ENCODE results near the gene CNTNAP5.

The CNTNAP5 gene

DNA sequence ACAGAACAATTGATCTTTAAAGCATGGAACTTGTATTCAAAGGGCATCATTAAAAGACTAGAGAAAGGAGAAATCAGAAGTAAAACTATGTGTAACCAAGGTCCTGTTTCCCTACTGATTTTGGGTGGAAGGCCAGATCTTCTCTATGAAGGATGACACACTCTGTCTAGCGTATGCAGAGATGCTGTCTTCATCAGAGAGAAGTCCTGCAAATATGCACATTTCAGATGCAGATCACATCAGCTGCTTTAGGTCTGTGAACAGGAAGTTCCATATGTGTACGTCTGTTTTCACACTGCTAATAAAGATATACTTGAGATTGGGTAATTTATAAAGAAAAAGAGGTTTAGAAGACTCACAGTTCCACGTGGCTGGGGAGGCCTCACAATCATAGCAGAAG is 857.3 kb downstream of the CNTNAP5 start:
- DNase-seq, result no peak
- Histone ChIP-seq H3K27ac (ENCODE audit: insufficient read depth, low read length, poor library complexity, severe bottlenecking) (no peak overlapping the region), H3K4me3 (ENCODE audit: insufficient read depth, low read depth, low read length, poor library complexity, severe bottlenecking) (no peak overlapping the region), H3K27me3 (replicated peaks; ENCODE audit: control insufficient read depth, insufficient read depth, low read length, poor library complexity, severe bottlenecking) (no peaks in the 10 kb centered on the region), H3K9me3 (ENCODE audit: control insufficient read depth, low read length) (no peaks in the 10 kb centered on the region), H3K36me3 (ENCODE audit: control insufficient read depth, insufficient read depth, low read length) (no peaks in the 10 kb centered on the region), H3K4me1 (ENCODE audit: control insufficient read depth, insufficient read depth, low read length, poor library complexity, severe bottlenecking) (no peaks in the 10 kb centered on the region)

DNA sequence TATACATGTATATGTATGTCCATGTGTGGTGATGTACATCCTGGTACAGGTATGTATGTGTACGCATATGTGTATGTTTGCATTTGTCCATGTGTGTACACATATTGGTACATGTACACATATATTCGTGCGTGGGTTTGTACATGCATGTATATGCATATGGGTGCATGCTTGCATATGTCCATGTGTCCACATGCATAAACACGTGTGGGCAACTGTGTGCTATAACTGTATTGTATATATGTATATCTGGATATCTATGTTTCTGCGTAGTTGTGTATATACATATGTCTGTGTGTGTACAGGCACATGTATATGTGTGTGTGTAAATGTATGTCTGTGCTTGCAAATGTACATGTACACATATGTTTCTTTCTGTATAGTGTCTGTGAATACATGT is 858.5 kb downstream of the CNTNAP5 start:
- no peaks in the 10 kb centered on the region for H3K4me1 ChIP-seq (ENCODE audit: control insufficient read depth, insufficient read depth, low read length, poor library complexity, severe bottlenecking)
- H3K36me3 ChIP-seq (ENCODE audit: control insufficient read depth, insufficient read depth, low read length), result no peaks in the 10 kb centered on the region
- no peak overlapping the region for H3K4me3 ChIP-seq (ENCODE audit: insufficient read depth, low read depth, low read length, poor library complexity, severe bottlenecking)
- no peak overlapping the region for H3K27ac ChIP-seq (ENCODE audit: insufficient read depth, low read length, poor library complexity, severe bottlenecking)
- H3K27me3 ChIP-seq (replicated peaks; ENCODE audit: control insufficient read depth, insufficient read depth, low read length, poor library complexity, severe bottlenecking), result no peaks in the 10 kb centered on the region
- no peak for DNase-seq
- H3K9me3 ChIP-seq (ENCODE audit: control insufficient read depth, low read length), result no peaks in the 10 kb centered on the region

DNA sequence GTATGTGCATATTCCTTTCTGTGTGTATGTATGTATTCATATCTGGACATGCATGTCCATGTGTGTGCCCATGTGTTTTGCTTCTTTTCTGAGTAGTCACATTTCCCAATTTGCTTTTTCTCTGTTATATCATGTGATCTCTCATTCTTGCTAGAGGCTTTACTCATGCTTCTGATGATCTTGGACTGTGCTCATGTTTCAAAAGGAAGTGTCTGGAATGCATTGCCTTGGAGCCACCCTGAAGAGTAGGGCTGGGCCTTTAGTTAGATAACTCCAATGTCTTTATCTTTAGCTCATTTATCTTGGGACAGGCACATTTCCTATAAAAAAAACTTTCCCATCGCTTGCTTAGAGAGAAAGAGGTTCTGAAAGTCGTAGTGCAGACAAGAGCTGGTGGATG is 859.2 kb downstream of the CNTNAP5 start:
- no peaks in the 10 kb centered on the region for H3K4me1 ChIP-seq (ENCODE audit: control insufficient read depth, insufficient read depth, low read length, poor library complexity, severe bottlenecking)
- H3K27me3 ChIP-seq (replicated peaks; ENCODE audit: control insufficient read depth, insufficient read depth, low read length, poor library complexity, severe bottlenecking), result no peaks in the 10 kb centered on the region
- no peaks in the 10 kb centered on the region for H3K9me3 ChIP-seq (ENCODE audit: control insufficient read depth, low read length)
- DNase-seq, result no peak
- no peak overlapping the region for H3K27ac ChIP-seq (ENCODE audit: insufficient read depth, low read length, poor library complexity, severe bottlenecking)
- H3K36me3 ChIP-seq (ENCODE audit: control insufficient read depth, insufficient read depth, low read length), result no peaks in the 10 kb centered on the region
- no peak overlapping the region for H3K4me3 ChIP-seq (ENCODE audit: insufficient read depth, low read depth, low read length, poor library complexity, severe bottlenecking)

DNA sequence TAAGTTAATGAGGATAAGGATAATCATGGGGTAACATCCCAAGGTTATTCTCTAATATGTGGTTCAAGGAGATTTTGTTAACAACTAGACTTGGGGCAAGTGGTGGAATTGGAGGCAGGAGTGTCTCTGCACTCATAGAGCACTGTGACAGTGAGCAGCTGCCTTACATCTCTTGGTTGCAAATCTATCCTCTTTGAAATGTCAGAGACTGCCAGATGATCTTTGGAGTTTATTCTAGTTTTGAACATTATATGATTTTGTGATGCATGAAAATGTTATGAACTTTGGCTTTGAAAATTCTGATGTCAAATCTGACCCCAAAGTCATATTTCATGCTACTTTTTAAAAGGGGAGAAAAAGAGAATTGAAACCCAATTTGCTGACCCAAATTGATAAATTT is 861.1 kb downstream of the CNTNAP5 start:
- Histone ChIP-seq H3K36me3 (ENCODE audit: control insufficient read depth, insufficient read depth, low read length) (no peaks in the 10 kb centered on the region), H3K4me3 (ENCODE audit: insufficient read depth, low read depth, low read length, poor library complexity, severe bottlenecking) (no peak overlapping the region), H3K27ac (ENCODE audit: insufficient read depth, low read length, poor library complexity, severe bottlenecking) (no peak overlapping the region), H3K27me3 (replicated peaks; ENCODE audit: control insufficient read depth, insufficient read depth, low read length, poor library complexity, severe bottlenecking) (no peaks in the 10 kb centered on the region), H3K9me3 (ENCODE audit: control insufficient read depth, low read length) (no peaks in the 10 kb centered on the region), H3K4me1 (ENCODE audit: control insufficient read depth, insufficient read depth, low read length, poor library complexity, severe bottlenecking) (no peaks in the 10 kb centered on the region)
- no peak for DNase-seq

DNA sequence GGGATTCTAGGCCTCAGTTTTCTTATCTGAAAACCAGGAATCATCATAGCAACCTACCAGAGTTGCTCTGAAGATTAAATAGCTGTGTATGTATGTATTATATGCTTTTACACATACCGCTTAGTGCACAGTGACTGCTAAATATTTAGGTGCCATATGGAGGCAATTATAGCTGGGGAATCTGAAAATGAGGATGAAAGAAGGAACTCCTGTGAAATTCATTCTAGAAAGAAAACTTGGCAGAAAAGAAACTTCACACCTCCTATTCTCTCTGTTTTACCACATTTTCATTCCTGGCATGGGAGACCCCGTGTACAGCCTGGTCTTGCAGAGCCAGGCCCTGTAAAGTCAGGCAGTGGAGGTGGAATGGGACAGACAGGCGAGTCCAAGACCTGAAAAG is 862.4 kb downstream of the CNTNAP5 start:
- no peaks in the 10 kb centered on the region for H3K36me3 ChIP-seq (ENCODE audit: control insufficient read depth, insufficient read depth, low read length)

DNA sequence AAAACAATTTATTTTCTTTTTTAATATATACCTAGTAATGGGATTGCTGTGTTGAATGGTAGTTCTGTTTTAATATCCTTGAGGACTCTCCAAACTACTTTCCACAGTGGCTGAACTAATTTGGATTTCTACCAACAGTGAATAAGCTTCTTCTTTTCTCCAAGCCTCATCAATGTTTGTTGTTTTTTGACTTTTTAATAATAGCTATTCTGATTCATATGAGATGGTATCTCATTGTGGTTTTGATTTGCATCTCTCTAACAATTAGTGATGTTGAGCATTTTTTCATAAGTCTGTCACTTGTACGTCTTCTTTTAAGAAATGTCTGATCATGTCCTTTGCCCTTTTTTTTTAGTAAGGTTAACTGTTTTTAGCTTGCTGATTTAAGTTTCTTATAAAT is 863.3 kb downstream of the CNTNAP5 start:
- Histone ChIP-seq H3K4me1 (ENCODE audit: control insufficient read depth, insufficient read depth, low read length, poor library complexity, severe bottlenecking) (no peaks in the 10 kb centered on the region), H3K4me3 (ENCODE audit: insufficient read depth, low read depth, low read length, poor library complexity, severe bottlenecking) (no peak overlapping the region), H3K9me3 (ENCODE audit: control insufficient read depth, low read length) (no peaks in the 10 kb centered on the region), H3K27me3 (replicated peaks; ENCODE audit: control insufficient read depth, insufficient read depth, low read length, poor library complexity, severe bottlenecking) (no peaks in the 10 kb centered on the region), H3K27ac (ENCODE audit: insufficient read depth, low read length, poor library complexity, severe bottlenecking) (no peak overlapping the region), H3K36me3 (ENCODE audit: control insufficient read depth, insufficient read depth, low read length) (no peaks in the 10 kb centered on the region)
- DNase-seq, result no peak

More for the DNA sequence above, 862.4 kb downstream of the CNTNAP5 start:
- no peak for DNase-seq
- Histone ChIP-seq H3K9me3 (ENCODE audit: control insufficient read depth, low read length) (no peaks in the 10 kb centered on the region), H3K27me3 (replicated peaks; ENCODE audit: control insufficient read depth, insufficient read depth, low read length, poor library complexity, severe bottlenecking) (no peaks in the 10 kb centered on the region), H3K4me1 (ENCODE audit: control insufficient read depth, insufficient read depth, low read length, poor library complexity, severe bottlenecking) (no peaks in the 10 kb centered on the region), H3K4me3 (ENCODE audit: insufficient read depth, low read depth, low read length, poor library complexity, severe bottlenecking) (no peak overlapping the region), H3K27ac (ENCODE audit: insufficient read depth, low read length, poor library complexity, severe bottlenecking) (no peak overlapping the region)

DNA sequence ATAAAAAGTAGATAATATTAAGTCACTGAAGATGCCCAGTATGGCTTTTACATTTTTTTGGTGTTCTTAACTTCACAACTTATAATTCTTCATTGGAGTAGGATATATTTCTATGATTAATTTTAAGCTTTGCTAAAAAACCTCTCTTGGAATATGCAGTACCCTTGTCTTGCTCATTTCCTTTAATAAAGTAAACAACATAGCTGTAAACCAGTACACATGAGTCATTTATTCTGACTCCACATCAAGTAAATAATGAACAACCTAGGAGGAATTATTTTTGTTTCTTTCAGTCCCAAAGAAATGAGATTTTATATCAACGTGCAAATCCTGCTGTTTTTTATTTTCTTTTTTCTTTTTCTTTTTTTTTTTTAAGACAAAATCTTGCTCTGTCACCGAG is 869.1 kb downstream of the CNTNAP5 start:
- Histone ChIP-seq H3K36me3 (ENCODE audit: control insufficient read depth, insufficient read depth, low read length) (no peaks in the 10 kb centered on the region), H3K27ac (ENCODE audit: insufficient read depth, low read length, poor library complexity, severe bottlenecking) (no peak overlapping the region), H3K9me3 (ENCODE audit: control insufficient read depth, low read length) (no peaks in the 10 kb centered on the region), H3K4me3 (ENCODE audit: insufficient read depth, low read depth, low read length, poor library complexity, severe bottlenecking) (no peak overlapping the region), H3K27me3 (replicated peaks; ENCODE audit: control insufficient read depth, insufficient read depth, low read length, poor library complexity, severe bottlenecking) (no peaks in the 10 kb centered on the region), H3K4me1 (ENCODE audit: control insufficient read depth, insufficient read depth, low read length, poor library complexity, severe bottlenecking) (no peaks in the 10 kb centered on the region)
- DNase-seq, result no peak

DNA sequence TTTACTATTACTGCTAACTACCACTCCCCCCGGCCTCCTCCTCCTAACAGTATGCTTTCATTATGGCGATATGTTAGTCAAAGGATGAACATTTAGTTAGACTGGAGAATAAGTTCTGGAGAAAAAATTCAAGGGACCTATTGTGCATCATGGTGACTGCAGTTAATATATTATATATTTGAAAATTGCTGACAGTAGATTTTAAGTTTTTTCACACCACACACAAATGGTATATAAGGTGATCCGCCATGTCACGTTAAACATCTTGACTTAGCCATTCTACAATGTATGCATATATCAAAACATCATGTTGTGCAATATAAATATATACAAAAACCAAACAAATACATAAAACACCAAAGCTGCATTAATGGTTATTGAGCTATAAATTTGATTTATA is 873.7 kb downstream of the CNTNAP5 start:
- no peaks in the 10 kb centered on the region for H3K36me3 ChIP-seq (ENCODE audit: control insufficient read depth, insufficient read depth, low read length)
- no peaks in the 10 kb centered on the region for H3K9me3 ChIP-seq (ENCODE audit: control insufficient read depth, low read length)
- no peak overlapping the region for H3K27ac ChIP-seq (ENCODE audit: insufficient read depth, low read length, poor library complexity, severe bottlenecking)
- DNase-seq, result no peak
- H3K4me1 ChIP-seq (ENCODE audit: control insufficient read depth, insufficient read depth, low read length, poor library complexity, severe bottlenecking), result no peaks in the 10 kb centered on the region
- no peak overlapping the region for H3K4me3 ChIP-seq (ENCODE audit: insufficient read depth, low read depth, low read length, poor library complexity, severe bottlenecking)
- no peaks in the 10 kb centered on the region for H3K27me3 ChIP-seq (replicated peaks; ENCODE audit: control insufficient read depth, insufficient read depth, low read length, poor library complexity, severe bottlenecking)

DNA sequence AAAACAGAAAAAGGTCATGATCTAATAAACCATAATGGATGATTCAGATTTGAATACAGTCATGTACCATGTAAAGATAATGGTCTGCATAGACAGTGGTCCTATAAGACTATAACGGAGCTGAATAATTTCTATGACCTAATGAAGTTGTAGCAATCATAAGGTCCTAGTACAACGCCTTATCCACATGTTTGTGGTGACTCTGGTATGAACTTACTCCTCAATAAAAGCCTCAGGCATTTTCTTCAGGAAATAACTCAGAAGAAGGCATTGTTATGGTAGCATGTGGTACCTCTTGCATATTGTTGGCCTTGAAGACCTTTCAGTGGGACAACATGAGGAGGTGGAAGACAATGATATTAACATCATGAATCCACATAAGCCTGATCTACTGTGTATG is 883.3 kb downstream of the CNTNAP5 start:
- Histone ChIP-seq H3K4me3 (ENCODE audit: insufficient read depth, low read depth, low read length, poor library complexity, severe bottlenecking) (no peak overlapping the region), H3K36me3 (ENCODE audit: control insufficient read depth, insufficient read depth, low read length) (no peaks in the 10 kb centered on the region), H3K9me3 (ENCODE audit: control insufficient read depth, low read length) (no peaks in the 10 kb centered on the region), H3K27ac (ENCODE audit: insufficient read depth, low read length, poor library complexity, severe bottlenecking) (no peak overlapping the region), H3K4me1 (ENCODE audit: control insufficient read depth, insufficient read depth, low read length, poor library complexity, severe bottlenecking) (no peaks in the 10 kb centered on the region), H3K27me3 (replicated peaks; ENCODE audit: control insufficient read depth, insufficient read depth, low read length, poor library complexity, severe bottlenecking) (no peaks in the 10 kb centered on the region)
- DNase-seq, result no peak

DNA sequence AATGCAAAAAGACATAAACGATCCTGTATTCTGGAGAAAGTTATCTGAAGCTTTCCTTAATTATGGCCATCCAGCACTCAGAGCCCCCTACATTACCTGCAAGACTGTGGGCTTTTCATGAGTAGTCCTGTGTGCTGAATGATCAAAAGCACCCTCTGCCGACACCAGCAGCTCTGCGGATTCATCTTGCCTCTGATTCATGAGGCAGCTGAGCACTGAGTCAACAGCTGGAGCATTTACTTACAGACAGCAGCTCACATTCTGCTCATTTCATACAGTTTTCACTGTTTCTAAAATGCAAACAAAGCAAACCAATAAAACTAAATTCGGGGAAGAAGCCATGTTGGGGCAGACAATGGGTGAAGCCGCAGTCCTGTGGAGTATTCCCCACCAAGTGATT is 886.5 kb downstream of the CNTNAP5 start:
- no peaks in the 10 kb centered on the region for H3K9me3 ChIP-seq (ENCODE audit: control insufficient read depth, low read length)
- no peak overlapping the region for H3K27ac ChIP-seq (ENCODE audit: insufficient read depth, low read length, poor library complexity, severe bottlenecking)
- H3K27me3 ChIP-seq (replicated peaks; ENCODE audit: control insufficient read depth, insufficient read depth, low read length, poor library complexity, severe bottlenecking), result no peaks in the 10 kb centered on the region
- no peaks in the 10 kb centered on the region for H3K36me3 ChIP-seq (ENCODE audit: control insufficient read depth, insufficient read depth, low read length)
- DNase-seq, result no peak
- H3K4me3 ChIP-seq (ENCODE audit: insufficient read depth, low read depth, low read length, poor library complexity, severe bottlenecking), result no peak overlapping the region
- H3K4me1 ChIP-seq (ENCODE audit: control insufficient read depth, insufficient read depth, low read length, poor library complexity, severe bottlenecking), result no peaks in the 10 kb centered on the region

DNA sequence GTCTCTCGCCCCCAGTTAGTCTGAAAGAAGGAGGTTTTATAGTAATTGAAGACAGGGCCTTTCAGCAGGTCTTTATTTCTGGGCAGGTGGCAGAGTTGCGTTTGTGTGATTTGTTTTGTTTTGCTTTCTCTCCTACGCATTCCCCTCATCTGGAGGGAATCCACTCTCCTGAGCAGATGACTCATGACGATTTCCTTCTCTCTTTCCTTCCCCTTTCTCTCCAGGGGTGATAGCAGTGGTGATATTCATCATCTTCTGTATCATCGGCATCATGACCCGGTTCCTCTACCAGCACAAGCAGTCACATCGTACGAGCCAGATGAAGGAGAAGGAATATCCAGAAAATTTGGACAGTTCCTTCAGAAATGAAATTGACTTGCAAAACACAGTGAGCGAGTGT is 888.8 kb downstream of the CNTNAP5 start:
- no peak overlapping the region for H3K27ac ChIP-seq (ENCODE audit: insufficient read depth, low read length, poor library complexity, severe bottlenecking)
- no peaks in the 10 kb centered on the region for H3K27me3 ChIP-seq (replicated peaks; ENCODE audit: control insufficient read depth, insufficient read depth, low read length, poor library complexity, severe bottlenecking)
- no peaks in the 10 kb centered on the region for H3K9me3 ChIP-seq (ENCODE audit: control insufficient read depth, low read length)
- no peaks in the 10 kb centered on the region for H3K36me3 ChIP-seq (ENCODE audit: control insufficient read depth, insufficient read depth, low read length)
- DNase-seq, result no peak
- H3K4me3 ChIP-seq (ENCODE audit: insufficient read depth, low read depth, low read length, poor library complexity, severe bottlenecking), result no peak overlapping the region
- no peaks in the 10 kb centered on the region for H3K4me1 ChIP-seq (ENCODE audit: control insufficient read depth, insufficient read depth, low read length, poor library complexity, severe bottlenecking)
